Fibroblast of lung (primary cell): ENCODE measurements around the gene EPB41L5. TPM values are rescaled to one million over a fixed set of nuclear protein-coding genes. Genes with fewer than 3 reads are reported as not detected.
A peak's percentile ranks its signal among the peaks of the same experiment; 100 is the strongest.

Experiments used
- DNase-seq, 2 donors: peaks; one replicate each; pipeline versions ENCODE4 v3.0.0 to v3.0.0-alpha.2; 2010; ENCODE audit warnings: low read depth in 2 of 2
- H2AFZ ChIP-seq: 2 replicates; pipeline ENCODE4 v1.5.1; 2012; ENCODE audit warnings: low read length, control low read depth, inconsistent platforms
- H3K27ac ChIP-seq: 2 replicates; pipeline ENCODE4 v1.5.1; 2011; ENCODE audit warnings: low read length, control low read depth; ENCODE audit not compliant: insufficient read depth
- H3K27me3 ChIP-seq: 2 replicates; pipeline ENCODE4 v1.5.1; 2011; ENCODE audit warnings: mild to moderate bottlenecking, low read length; ENCODE audit not compliant: control insufficient read depth, insufficient read depth
- H3K36me3 ChIP-seq: 2 replicates; pipeline ENCODE4 v1.5.1; 2011; ENCODE audit warnings: low read length; ENCODE audit not compliant: control insufficient read depth, insufficient read depth
- H3K4me1 ChIP-seq: 2 replicates; pipeline ENCODE4 v1.5.1; 2011; ENCODE audit warnings: low read length; ENCODE audit not compliant: control insufficient read depth, insufficient read depth; ENCODE audit errors: extremely low read depth
- H3K4me2 ChIP-seq: 2 replicates; pipeline ENCODE4 v1.5.1; 2011; ENCODE audit warnings: low read length, control low read depth; ENCODE audit not compliant: insufficient read depth; ENCODE audit errors: extremely low read depth
- H3K4me3 ChIP-seq, 4 experiments: fragments of 200-600 bp in 1 of 4; sonication (generic) in 1 of 4; replicated peaks in 1 of 4; 2 replicates each; pipeline ENCODE4 v1.5.1; 2011 to 2016; ENCODE audit warnings: low read length in 4 of 4, low read depth in 3 of 4, mild to moderate bottlenecking in 3 of 4, control low read depth in 2 of 4, inconsistent platforms in 1 of 4, mixed read lengths in 1 of 4; ENCODE audit not compliant: insufficient read depth in 1 of 4; ENCODE audit errors: control extremely low read depth in 1 of 4
- H3K79me2 ChIP-seq: 2 replicates; pipeline ENCODE4 v1.5.1; 2012; ENCODE audit warnings: mild to moderate bottlenecking, low read length, inconsistent platforms; ENCODE audit not compliant: control insufficient read depth, insufficient read depth
- H3K9ac ChIP-seq: 2 replicates; pipeline ENCODE4 v1.5.1; 2011; ENCODE audit warnings: mild to moderate bottlenecking, low read length, control low read depth; ENCODE audit not compliant: insufficient read depth
- H3K9me3 ChIP-seq: 2 replicates; pipeline ENCODE4 v1.5.1; 2012; ENCODE audit warnings: low read depth, low read length; ENCODE audit not compliant: control insufficient read depth, insufficient read depth
- H4K20me1 ChIP-seq: 2 replicates; pipeline ENCODE4 v1.5.1; 2011; ENCODE audit warnings: low read length; ENCODE audit not compliant: control insufficient read depth, insufficient read depth; ENCODE audit errors: extremely low read depth
- EZH2 ChIP-seq: IDR thresholded peaks from 2 replicates; pipeline ENCODE4 v1.5.1; 2012; ENCODE audit warnings: low read length, control low read depth, mild to moderate bottlenecking; ENCODE audit errors: missing control alignments
- polyA minus RNA-seq: library from RNA; depleted of rRNA, polyadenylated mRNA; stranded (reverse); fragments of >200 nt; gene quantifications from 2 replicates; pipeline ENCODE4 v1.2.3, GENCODE V29; 2011; ENCODE audit warnings: low replicate concordance
- polyA plus RNA-seq, 2 donors: library from polyadenylated mRNA; depleted of rRNA in 1 of 2; stranded (reverse) in 1 of 2; unstranded in 1 of 2; fragments of >200 nt; gene quantifications; 2 replicates each; pipeline ENCODE4 v1.2.1, GENCODE V29; 2011 to 2012; ENCODE audit warnings: missing spikeins in 1 of 2
- total RNA-seq: library from RNA; depleted of rRNA; stranded (reverse); fragments of >200 nt; gene quantifications from 2 replicates; pipeline ENCODE4 v1.2.1, GENCODE V29; 2014
- TF ChIP-seq, protein P1 (sequence below), 2 donors: IDR thresholded peaks in 1 of 2; conservative IDR thresholded peaks in 1 of 2; 1 replicate in 1 of 2; 2 replicates in 1 of 2; pipeline ENCODE4 v1.5.1; 2011 to 2012; ENCODE audit warnings: low read length in 2 of 2, control low read depth in 1 of 2, inconsistent platforms in 1 of 2, low read depth in 1 of 2, mild to moderate bottlenecking in 1 of 2

The EPB41L5 gene
- 16.2 and 16.7 TPM in 2 replicates for total RNA-seq
- polyA plus RNA-seq = 10.6 and 11.6 TPM in 2 replicates
- polyA plus RNA-seq (2012) = 5.7 TPM in 2 replicates
- 11.1 and 14.1 TPM in 2 replicates for polyA minus RNA-seq

DNA sequence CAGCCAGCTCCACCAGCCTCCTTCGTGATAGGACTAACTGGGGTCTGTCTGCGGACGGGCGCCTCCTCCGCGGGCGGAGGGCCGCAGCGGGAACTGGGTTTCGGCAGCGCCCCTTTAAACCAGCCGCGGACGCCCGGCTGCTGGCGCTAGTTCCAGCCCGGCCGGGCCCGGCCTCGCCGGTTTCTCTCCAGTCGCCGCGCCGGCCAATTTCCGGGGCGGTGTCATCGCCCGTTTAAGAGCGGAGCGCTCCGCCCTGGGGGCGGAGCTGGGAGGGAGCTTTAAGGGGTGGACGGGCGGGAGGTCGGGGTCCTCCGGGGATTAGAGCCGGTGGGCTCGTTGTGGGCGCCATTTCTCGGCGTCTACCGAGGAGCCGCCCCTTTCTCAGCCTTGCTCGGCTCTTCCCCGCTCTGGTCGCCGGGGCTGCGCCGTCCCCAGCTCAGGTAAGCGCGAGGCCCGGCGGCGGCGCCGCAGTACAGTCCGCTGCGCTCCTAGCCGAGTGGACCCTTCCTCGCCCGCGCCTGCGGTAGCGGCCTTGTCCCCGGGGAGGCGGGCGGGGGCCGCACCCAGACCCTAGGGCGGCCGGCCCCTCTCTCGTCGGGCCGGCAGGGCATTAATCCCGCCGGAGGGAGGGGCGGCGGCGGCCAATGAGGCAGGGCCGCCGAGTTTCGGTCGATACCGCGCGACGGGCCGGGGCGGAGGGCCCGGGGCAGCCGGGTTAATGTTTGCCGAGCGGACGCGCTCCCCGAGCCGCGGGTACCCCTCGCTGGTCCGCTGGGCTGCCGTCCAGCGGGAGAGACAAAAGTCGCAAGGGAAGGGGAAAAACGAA is at the start of gene EPB41L5:
Gene EPB41L5, plus strand, starts transcription at position 307 of the 826 bp plus-strand sequence. CDS start 6,008 bp downstream, outside the sequence.
- H2AFZ ChIP-seq = peak within 1 kb of the TSS; percentile 77
- no peaks in the 10 kb centered on the region for H4K20me1 ChIP-seq
- no peaks in the 10 kb centered on the region for H3K27me3 ChIP-seq
- H3K79me2 ChIP-seq = no peaks in the 10 kb centered on the region
- no peaks in the 10 kb centered on the region for H3K9me3 ChIP-seq
- TF ChIP-seq, protein P1, sequence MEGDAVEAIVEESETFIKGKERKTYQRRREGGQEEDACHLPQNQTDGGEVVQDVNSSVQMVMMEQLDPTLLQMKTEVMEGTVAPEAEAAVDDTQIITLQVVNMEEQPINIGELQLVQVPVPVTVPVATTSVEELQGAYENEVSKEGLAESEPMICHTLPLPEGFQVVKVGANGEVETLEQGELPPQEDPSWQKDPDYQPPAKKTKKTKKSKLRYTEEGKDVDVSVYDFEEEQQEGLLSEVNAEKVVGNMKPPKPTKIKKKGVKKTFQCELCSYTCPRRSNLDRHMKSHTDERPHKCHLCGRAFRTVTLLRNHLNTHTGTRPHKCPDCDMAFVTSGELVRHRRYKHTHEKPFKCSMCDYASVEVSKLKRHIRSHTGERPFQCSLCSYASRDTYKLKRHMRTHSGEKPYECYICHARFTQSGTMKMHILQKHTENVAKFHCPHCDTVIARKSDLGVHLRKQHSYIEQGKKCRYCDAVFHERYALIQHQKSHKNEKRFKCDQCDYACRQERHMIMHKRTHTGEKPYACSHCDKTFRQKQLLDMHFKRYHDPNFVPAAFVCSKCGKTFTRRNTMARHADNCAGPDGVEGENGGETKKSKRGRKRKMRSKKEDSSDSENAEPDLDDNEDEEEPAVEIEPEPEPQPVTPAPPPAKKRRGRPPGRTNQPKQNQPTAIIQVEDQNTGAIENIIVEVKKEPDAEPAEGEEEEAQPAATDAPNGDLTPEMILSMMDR (conservative IDR thresholded peaks at IDR 0.05 in 1 of 2, IDR thresholded peaks at IDR 0.05 in 1 of 2; ENCODE audit: low read depth in 1 of 2, low read length in 2 of 2) = no peak
- TF ChIP-seq EZH2 = no peak
- H3K27ac ChIP-seq = peak within 1 kb of the TSS; percentile 60
- H3K9ac ChIP-seq = peak within 1 kb of the TSS; percentile 51
- peaks cover 3% of the 10 kb centered on the region for H3K4me1 ChIP-seq
- peak within 1 kb of the TSS; percentile 86 for H3K4me2 ChIP-seq
- DNase-seq = peak; percentile 94 to 95
- H3K4me3 ChIP-seq = peak within 1 kb of the TSS; percentile 48 to 92 (median 66)
- no peaks in the 10 kb centered on the region for H3K36me3 ChIP-seq

DNA sequence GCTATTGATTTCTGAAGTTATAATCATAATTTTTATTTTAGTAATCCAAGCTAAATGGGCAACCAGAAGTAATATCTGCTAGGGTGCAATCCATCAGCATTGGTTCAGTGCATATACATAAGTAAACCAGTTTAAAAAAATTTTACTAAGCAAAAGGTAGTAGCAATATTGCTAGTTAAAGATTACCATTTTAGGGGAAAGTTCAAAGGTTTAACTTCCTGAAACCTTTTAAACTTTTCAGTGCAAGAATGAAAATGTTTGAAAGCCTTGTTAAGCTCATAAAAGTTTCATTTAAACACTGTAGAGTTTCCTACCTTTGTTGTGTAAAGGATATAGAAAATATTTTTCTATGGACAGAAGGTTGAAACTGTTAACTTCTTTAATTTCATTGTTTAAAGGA is 31.0 kb upstream of the EPB41L5 start:
- no peaks in the 10 kb centered on the region for H3K27me3 ChIP-seq
- H3K4me3 ChIP-seq = no peak overlapping the region
- H2AFZ ChIP-seq = no peak overlapping the region
- no peak overlapping the region for H3K27ac ChIP-seq
- no peak overlapping the region for H3K4me2 ChIP-seq
- DNase-seq = no peak
- TF ChIP-seq, protein P1 (conservative IDR thresholded peaks at IDR 0.05 in 1 of 2, IDR thresholded peaks at IDR 0.05 in 1 of 2; ENCODE audit: low read depth in 1 of 2, low read length in 2 of 2) = no peak
- TF ChIP-seq EZH2 = no peak
- H3K4me1 ChIP-seq = no peaks in the 10 kb centered on the region
- no peaks in the 10 kb centered on the region for H3K79me2 ChIP-seq
- H3K9me3 ChIP-seq = no peaks in the 10 kb centered on the region
- H3K9ac ChIP-seq = no peak overlapping the region
- H4K20me1 ChIP-seq = no peaks in the 10 kb centered on the region
- no peaks in the 10 kb centered on the region for H3K36me3 ChIP-seq

GRCh38 chr2:119982506-119982905 is 30.4 kb upstream of the EPB41L5 start:
- TF ChIP-seq EZH2 = no peak
- TF ChIP-seq, protein P1 (conservative IDR thresholded peaks at IDR 0.05 in 1 of 2, IDR thresholded peaks at IDR 0.05 in 1 of 2; ENCODE audit: low read depth in 1 of 2, low read length in 2 of 2) = no peak
- Histone ChIP-seq H3K4me2 (no peak overlapping the region), H3K4me3 (no peak overlapping the region), H3K9me3 (no peaks in the 10 kb centered on the region), H3K9ac (no peak overlapping the region), H3K79me2 (no peaks in the 10 kb centered on the region), H3K4me1 (no peaks in the 10 kb centered on the region), H4K20me1 (no peaks in the 10 kb centered on the region), H3K27me3 (no peaks in the 10 kb centered on the region), H3K27ac (no peak overlapping the region), H3K36me3 (no peaks in the 10 kb centered on the region), H2AFZ (no peak overlapping the region)
- DNase-seq = no peak
